Ishikawa (cell line): ENCODE measurements around the gene FAM171A1.

ENCODE experiments used
- CEBPB ChIP-seq: IDR thresholded peaks from 2 replicates; pipeline ENCODE4 v1.6.1; 2012
- EP300 ChIP-seq: IDR thresholded peaks from 2 replicates; pipeline ENCODE4 v1.6.1; 2012; ENCODE audit warnings: borderline replicate concordance
- RAD21 ChIP-seq: IDR thresholded peaks from 2 replicates; pipeline ENCODE4 v1.6.1; 2012; ENCODE audit warnings: low read depth
- TAF1 ChIP-seq: IDR thresholded peaks from 2 replicates; pipeline ENCODE4 v1.6.1; 2012; ENCODE audit warnings: low read depth, mild to moderate bottlenecking
- YY1 ChIP-seq: IDR thresholded peaks from 2 replicates; pipeline ENCODE4 v1.6.1; 2012; ENCODE audit warnings: low read depth
- TF ChIP-seq, protein P1 (sequence below): IDR thresholded peaks from 2 replicates; pipeline ENCODE4 v1.6.1; 2012

DNA sequence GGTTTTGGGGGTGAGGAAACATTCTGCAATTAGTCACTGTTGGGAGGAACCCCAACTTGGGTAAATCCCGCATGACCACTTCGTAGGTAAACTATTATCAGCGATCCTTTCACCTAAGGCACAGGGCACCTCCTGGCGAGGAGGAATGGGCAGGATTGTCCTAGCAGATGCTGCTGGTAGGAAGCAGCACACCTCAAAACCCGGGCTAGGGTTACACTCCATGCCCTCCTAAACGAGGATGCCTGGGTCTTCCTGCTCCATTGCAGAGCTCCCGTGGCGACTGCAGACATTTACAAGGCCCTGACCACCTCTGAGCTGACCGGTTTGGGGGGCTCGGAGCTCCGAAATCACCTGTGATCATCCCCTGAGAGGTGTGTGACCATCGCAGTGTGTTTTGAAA, 92.3 kb downstream of the FAM171A1 start:
- no peak for TF ChIP-seq CEBPB
- no peak for TF ChIP-seq EP300
- TF ChIP-seq RAD21 = no peak
- TF ChIP-seq YY1 = no peak
- no peak for TF ChIP-seq TAF1
- TF ChIP-seq, protein P1, sequence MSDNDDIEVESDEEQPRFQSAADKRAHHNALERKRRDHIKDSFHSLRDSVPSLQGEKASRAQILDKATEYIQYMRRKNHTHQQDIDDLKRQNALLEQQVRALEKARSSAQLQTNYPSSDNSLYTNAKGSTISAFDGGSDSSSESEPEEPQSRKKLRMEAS = no peak
